ENCODE data around the gene LMNTD2.

The LMNTD2 gene

DNA sequence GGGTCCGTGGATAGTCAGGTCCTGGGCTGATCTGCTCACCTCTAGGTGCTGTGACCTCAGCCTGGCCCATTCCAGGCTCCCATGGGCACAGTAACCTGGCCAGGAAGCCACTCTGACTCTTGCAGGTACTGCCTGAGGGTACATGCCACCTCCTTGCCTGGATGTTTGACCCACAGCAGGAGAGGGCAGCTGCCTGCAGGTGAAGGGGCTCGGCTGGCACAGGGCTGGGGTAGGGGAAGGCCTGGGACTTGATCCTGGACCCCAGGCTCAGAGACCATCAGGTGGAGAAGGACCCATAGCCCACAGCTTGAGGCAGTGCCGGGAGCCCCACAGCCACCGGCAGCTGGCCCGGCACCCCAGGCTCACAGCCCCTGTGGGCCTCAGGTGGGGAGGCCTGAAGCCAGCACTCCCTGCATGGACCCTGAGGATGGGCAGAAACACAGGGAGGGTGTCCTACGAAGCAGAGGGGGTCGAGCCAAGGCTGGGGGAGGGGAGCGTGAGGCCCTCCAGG, 20.5 kb downstream of the LMNTD2 start:
- DNase-seq (ENCODE audit: extremely low read depth, low read depth): no peak
- TF ChIP-seq, protein P1, sequence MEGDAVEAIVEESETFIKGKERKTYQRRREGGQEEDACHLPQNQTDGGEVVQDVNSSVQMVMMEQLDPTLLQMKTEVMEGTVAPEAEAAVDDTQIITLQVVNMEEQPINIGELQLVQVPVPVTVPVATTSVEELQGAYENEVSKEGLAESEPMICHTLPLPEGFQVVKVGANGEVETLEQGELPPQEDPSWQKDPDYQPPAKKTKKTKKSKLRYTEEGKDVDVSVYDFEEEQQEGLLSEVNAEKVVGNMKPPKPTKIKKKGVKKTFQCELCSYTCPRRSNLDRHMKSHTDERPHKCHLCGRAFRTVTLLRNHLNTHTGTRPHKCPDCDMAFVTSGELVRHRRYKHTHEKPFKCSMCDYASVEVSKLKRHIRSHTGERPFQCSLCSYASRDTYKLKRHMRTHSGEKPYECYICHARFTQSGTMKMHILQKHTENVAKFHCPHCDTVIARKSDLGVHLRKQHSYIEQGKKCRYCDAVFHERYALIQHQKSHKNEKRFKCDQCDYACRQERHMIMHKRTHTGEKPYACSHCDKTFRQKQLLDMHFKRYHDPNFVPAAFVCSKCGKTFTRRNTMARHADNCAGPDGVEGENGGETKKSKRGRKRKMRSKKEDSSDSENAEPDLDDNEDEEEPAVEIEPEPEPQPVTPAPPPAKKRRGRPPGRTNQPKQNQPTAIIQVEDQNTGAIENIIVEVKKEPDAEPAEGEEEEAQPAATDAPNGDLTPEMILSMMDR (IDR thresholded peaks at IDR 0.05; ENCODE audit: low read depth, low read length): no peak

DNA sequence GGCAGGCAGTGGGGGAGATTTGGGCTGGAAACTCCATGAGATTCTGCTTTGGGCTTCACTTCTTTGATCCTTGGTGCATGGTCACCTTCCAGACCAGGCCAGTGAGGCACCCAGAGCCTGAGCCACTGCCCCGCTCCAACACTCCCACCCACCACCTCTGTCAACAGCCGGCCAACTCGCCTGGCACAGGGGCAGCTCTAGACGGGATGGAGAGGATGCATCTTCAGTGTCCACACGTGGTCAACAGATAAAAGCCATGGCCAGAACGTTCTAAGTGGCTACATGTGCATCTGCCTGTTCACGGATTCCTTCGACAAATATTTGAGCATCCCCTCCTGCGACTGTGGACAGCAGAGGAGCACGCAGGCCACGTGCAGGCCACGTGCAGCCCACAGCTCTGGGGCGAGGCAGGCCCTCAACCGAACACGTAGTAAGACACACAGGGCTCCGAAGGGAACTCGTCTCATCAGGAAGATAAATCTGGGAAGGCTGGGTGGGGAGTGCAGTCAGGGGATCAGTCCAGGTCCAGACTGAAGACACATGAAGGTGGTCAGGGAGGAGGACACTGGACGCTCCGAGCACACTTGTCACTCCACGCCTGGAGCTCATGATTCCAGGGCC, 22.0 kb downstream of the LMNTD2 start:
- TF ChIP-seq, protein P1 (IDR thresholded peaks at IDR 0.05; ENCODE audit: low read depth, low read length): no peak
- no peak for DNase-seq (ENCODE audit: extremely low read depth, low read depth)

DNA sequence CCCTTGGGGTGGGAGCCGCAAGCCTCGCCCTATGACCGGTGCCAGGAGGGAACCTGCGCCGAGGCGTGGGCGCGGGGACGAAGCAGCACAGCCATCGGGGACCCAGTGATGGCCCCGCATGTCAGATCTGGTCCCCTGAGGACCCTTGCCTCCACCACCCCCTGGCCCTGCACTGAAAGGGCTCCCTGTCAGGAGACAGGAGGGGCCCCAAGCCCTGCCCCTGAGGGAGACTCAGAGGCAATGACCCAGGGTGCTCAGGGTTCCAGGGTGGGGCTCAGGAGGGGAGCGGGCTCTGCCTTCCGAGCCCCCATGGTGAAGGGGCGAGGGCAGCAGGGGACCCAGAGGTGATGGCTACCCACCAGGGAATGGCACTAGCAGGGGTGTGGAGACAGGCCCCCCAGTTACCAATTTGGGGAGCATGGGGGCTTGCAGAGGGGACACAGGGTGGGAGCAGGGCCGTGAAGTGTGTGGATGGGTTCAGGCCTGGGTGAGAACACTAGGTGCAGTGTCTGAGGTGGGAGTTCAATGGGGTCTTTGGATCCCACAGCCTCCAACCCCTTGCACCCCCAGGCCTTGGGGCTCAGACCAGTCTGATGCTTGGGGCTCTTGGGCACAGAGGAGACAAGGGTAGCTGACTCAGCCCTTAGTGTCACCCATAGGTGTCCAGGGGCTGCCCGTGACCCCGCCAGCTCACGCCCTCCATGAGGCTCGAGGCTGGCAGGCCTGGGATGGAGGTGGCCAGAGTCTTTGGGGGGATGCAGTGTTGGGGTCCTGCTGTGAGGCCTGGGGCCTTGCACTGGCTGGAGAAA, 22.7 kb downstream of the LMNTD2 start:
- TF ChIP-seq, protein P1 (IDR thresholded peaks at IDR 0.05; ENCODE audit: low read depth, low read length): no peak
- no peak for DNase-seq (ENCODE audit: extremely low read depth, low read depth)

DNA sequence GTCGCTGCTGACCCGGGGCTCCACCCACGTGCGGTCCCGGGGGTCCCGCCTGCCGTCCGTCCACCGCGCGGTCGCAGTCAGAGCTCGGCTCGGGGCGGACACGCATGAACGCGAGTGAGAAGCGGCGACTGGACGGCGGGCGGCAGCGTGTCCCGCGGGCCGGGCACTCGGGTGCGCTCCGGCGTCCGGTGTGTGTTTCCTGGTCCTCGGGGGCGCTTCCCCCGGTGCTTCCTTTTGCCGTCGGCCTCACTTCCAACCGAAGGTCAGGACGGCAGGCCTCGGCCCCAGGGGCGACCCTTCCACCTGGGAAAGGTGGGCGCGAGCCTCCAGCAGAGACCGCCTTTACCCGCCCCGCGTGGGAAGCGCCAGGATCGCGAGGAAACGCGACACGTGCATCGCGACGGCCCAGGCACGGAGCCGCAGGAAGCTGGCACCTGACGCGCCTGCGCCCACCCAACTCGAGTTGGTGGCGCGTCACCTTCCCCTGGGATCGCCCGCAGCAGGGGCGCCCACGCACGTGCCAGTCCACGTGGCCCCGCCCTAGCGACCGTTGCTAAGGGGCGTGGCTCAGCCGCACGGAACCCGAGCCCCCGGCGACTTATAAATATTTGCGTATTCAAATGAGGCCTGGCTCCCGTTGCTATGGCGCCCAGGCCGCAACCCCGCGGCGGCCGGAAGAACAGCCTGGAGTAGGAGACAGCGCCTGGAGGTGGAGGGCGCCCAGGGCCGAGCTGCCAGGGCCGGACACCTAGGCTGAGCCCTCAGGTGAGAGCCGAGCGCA, 23.5 kb downstream of the LMNTD2 start, which contains the start of gene LRRC56:
Gene LRRC56, plus strand, starts transcription at position 687 of the 781 bp plus-strand sequence. CDS start 3,158 bp downstream, outside the sequence.
- peak; percentile 64 for DNase-seq (ENCODE audit: extremely low read depth, low read depth)
- TF ChIP-seq, protein P1 (IDR thresholded peaks at IDR 0.05; ENCODE audit: low read depth, low read length): no peak

DNA sequence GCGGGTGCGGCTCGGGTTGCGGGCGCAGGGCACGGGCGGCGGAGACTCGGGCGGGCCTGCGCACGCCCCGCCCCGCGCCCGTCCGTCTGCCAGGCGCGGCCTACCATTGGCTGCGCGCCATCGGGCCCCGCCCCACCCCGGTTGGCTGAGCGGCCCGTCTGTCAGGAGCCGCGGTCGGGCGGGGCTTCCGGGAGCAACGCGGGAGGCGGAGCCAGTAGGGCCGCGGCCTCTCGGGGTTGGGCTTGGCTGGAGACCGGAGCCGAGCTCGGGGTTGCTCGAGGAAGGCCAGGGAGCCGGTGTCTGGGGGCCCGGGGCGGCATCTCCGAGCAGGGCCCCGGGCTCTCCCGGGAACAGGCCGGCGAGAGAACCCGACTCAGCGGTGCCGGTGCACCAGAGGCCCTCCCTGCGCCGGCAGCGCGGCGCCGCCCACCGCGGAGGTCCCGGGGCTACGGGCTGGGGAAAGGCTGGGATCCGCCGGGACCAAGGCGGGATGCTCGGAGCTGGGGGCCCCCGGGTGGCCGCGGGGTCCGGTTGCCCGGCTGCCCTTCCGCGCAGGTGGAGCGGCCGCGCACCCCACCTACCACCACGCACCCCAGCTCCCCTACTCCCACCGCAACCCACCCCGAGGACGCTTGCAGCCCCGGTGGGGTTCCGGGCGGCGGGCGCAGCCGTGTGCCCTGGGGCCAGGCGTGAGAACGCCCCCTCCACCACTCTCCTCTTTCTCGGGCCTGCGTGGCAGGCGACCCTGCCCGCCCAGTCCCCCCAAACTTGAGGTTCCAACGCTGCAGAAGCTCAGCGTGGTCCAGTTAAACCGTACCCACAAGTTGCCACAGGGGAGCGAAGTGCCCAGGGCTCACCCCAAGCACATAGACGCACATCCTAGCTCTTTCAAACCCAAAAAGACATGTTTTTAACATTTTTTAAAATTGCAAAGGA, 24.8 kb downstream of the LMNTD2 start, which contains the start of gene HRAS:
Gene HRAS, minus strand, starts transcription at position 58 of the 936 bp plus-strand sequence.
- TF ChIP-seq, protein P1 (IDR thresholded peaks at IDR 0.05; ENCODE audit: low read depth, low read length): no peak
- peak; percentile 89 for DNase-seq (ENCODE audit: extremely low read depth, low read depth)

DNA sequence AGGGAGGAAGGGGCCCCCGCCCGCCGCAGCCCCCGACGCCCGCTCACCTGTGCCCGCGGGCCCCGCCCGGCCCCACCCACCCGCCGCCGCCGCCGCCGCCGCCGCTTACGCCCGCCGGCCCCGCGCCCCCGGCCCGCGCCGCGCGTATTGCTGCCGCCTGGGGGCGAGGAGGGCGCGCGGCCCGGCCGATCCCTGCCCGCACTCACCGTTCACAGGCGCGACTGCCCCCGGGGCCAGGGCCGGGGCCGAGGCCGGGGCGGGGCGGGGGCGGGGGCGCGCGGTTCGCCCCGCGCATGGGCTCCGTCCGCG, 25.4 kb downstream of the LMNTD2 start:
- no peak for DNase-seq (ENCODE audit: extremely low read depth, low read depth)

More for the DNA sequence above, 25.4 kb downstream of the LMNTD2 start:
- TF ChIP-seq, protein P1 (IDR thresholded peaks at IDR 0.05; ENCODE audit: low read depth, low read length): no peak

Data from AG09319 (cell line).